ENCODE measurements around the gene CIAO3.

The CIAO3 gene

DNA sequence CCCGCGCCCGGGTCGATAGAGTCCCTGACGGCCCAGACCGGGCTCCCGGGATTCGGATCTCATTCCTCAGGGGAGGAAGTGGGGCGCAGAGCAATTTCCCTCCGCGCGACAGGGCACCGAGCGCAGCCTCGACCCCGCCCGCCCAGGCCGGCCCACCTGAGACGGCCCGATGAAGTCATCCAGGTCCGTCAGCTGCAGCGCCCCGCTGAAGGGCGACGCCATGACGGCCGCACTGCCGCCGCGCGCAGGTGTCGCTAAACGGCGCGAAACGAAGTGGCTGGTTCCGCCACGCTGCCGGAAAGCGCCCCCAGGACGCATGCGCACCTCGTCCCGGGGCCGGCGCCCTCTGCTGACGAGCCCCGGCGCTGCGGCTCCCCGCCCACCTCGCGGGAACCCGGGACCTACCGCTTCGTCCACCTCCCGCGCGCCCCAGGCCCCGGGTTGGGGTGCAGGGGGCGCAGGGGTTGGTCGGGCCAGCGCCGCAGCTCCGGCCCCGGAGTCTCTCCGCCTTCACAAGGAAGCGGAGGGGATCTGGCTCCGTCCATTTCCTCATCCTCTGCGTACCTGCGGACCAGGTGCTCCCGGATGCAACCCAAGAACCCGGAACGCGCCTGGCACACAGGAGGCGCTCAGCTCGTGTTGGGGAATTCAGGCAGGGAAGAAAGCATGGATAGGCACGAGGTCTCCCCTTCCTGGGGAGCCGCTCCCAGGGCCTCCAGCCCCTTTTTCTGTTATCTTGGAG is at the start of gene CIAO3 (continued):
- TF ChIP-seq, protein P1, sequence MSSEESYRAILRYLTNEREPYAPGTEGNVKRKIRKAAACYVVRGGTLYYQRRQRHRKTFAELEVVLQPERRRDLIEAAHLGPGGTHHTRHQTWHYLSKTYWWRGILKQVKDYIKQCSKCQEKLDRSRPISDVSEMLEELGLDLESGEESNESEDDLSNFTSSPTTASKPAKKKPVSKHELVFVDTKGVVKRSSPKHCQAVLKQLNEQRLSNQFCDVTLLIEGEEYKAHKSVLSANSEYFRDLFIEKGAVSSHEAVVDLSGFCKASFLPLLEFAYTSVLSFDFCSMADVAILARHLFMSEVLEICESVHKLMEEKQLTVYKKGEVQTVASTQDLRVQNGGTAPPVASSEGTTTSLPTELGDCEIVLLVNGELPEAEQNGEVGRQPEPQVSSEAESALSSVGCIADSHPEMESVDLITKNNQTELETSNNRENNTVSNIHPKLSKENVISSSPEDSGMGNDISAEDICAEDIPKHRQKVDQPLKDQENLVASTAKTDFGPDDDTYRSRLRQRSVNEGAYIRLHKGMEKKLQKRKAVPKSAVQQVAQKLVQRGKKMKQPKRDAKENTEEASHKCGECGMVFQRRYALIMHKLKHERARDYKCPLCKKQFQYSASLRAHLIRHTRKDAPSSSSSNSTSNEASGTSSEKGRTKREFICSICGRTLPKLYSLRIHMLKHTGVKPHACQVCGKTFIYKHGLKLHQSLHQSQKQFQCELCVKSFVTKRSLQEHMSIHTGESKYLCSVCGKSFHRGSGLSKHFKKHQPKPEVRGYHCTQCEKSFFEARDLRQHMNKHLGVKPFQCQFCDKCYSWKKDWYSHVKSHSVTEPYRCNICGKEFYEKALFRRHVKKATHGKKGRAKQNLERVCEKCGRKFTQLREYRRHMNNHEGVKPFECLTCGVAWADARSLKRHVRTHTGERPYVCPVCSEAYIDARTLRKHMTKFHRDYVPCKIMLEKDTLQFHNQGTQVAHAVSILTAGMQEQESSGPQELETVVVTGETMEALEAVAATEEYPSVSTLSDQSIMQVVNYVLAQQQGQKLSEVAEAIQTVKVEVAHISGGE (tag by site-specific recombination; conservative IDR thresholded peaks at IDR 0.05; ENCODE audit: low read depth) = peak; percentile 90
- TF ChIP-seq, protein P2, sequence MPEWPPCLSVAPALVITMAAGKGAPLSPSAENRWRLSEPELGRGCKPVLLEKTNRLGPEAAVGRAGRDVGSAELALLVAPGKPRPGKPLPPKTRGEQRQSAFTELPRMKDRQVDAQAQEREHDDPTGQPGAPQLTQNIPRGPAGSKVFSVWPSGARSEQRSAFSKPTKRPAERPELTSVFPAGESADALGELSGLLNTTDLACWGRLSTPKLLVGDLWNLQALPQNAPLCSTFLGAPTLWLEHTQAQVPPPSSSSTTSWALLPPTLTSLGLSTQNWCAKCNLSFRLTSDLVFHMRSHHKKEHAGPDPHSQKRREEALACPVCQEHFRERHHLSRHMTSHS (tag by site-specific recombination; IDR thresholded peaks at IDR 0.05) = no peak
- no peak for TF ChIP-seq ZNF311 (tag by site-specific recombination; IDR thresholded peaks at IDR 0.05; ENCODE audit: borderline replicate concordance)
- TF ChIP-seq, protein P3, sequence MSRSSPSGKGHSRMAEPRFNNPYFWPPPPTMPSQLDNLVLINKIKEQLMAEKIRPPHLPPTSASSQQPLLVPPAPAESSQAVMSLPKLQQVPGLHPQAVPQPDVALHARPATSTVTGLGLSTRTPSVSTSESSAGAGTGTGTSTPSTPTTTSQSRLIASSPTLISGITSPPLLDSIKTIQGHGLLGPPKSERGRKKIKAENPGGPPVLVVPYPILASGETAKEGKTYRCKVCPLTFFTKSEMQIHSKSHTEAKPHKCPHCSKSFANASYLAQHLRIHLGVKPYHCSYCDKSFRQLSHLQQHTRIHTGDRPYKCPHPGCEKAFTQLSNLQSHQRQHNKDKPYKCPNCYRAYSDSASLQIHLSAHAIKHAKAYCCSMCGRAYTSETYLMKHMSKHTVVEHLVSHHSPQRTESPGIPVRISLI (tag by site-specific recombination; IDR thresholded peaks at IDR 0.05) = no peak
- TF ChIP-seq HOXC10 (CRISPR knock-in tag; IDR thresholded peaks at IDR 0.05) = no peak
- TF ChIP-seq, protein P4, sequence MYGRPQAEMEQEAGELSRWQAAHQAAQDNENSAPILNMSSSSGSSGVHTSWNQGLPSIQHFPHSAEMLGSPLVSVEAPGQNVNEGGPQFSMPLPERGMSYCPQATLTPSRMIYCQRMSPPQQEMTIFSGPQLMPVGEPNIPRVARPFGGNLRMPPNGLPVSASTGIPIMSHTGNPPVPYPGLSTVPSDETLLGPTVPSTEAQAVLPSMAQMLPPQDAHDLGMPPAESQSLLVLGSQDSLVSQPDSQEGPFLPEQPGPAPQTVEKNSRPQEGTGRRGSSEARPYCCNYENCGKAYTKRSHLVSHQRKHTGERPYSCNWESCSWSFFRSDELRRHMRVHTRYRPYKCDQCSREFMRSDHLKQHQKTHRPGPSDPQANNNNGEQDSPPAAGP (tag by site-specific recombination; IDR thresholded peaks at IDR 0.05) = peak; percentile 91
- peak; percentile 90 for TF ChIP-seq ZNF660 (tag by site-specific recombination; IDR thresholded peaks at IDR 0.05)
- TF ChIP-seq ZSCAN30 (tag by site-specific recombination; IDR thresholded peaks at IDR 0.05) = peak; percentile 47; the same call in 1 of the 2 replicates
- TF ChIP-seq FEZF1 (tag by site-specific recombination; IDR thresholded peaks at IDR 0.05) = no peak
- TF ChIP-seq ZNF658 (tag by site-specific recombination; IDR thresholded peaks at IDR 0.05) = 0 out of 2 replicates have a peak, but pooled peaks have one; percentile 72
- no peak for TF ChIP-seq ZFP41 (tag by site-specific recombination; IDR thresholded peaks at IDR 0.05; ENCODE audit: borderline replicate concordance)
- TF ChIP-seq, protein P5, sequence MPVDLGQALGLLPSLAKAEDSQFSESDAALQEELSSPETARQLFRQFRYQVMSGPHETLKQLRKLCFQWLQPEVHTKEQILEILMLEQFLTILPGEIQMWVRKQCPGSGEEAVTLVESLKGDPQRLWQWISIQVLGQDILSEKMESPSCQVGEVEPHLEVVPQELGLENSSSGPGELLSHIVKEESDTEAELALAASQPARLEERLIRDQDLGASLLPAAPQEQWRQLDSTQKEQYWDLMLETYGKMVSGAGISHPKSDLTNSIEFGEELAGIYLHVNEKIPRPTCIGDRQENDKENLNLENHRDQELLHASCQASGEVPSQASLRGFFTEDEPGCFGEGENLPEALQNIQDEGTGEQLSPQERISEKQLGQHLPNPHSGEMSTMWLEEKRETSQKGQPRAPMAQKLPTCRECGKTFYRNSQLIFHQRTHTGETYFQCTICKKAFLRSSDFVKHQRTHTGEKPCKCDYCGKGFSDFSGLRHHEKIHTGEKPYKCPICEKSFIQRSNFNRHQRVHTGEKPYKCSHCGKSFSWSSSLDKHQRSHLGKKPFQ (tag by site-specific recombination; IDR thresholded peaks at IDR 0.05) = no peak
- no peak for TF ChIP-seq ZNF138 (tag by site-specific recombination; IDR thresholded peaks at IDR 0.05; ENCODE audit: borderline replicate concordance)
- TF ChIP-seq ZNF624 (tag by site-specific recombination; IDR thresholded peaks at IDR 0.05) = no peak
- no peak for TF ChIP-seq ZNF707 (tag by site-specific recombination; IDR thresholded peaks at IDR 0.05)
- TF ChIP-seq KLF9 (tag by site-specific recombination; IDR thresholded peaks at IDR 0.05; ENCODE audit: low read depth) = peak; percentile 92
- no peak for TF ChIP-seq MZF1 (tag by site-specific recombination; IDR thresholded peaks at IDR 0.05; ENCODE audit: borderline replicate concordance)
- TF ChIP-seq, protein P6, sequence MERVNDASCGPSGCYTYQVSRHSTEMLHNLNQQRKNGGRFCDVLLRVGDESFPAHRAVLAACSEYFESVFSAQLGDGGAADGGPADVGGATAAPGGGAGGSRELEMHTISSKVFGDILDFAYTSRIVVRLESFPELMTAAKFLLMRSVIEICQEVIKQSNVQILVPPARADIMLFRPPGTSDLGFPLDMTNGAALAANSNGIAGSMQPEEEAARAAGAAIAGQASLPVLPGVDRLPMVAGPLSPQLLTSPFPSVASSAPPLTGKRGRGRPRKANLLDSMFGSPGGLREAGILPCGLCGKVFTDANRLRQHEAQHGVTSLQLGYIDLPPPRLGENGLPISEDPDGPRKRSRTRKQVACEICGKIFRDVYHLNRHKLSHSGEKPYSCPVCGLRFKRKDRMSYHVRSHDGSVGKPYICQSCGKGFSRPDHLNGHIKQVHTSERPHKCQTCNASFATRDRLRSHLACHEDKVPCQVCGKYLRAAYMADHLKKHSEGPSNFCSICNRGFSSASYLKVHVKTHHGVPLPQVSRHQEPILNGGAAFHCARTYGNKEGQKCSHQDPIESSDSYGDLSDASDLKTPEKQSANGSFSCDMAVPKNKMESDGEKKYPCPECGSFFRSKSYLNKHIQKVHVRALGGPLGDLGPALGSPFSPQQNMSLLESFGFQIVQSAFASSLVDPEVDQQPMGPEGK (tag by site-specific recombination; IDR thresholded peaks at IDR 0.05) = peak; percentile 49
- no peak for TF ChIP-seq ZNF132 (tag by site-specific recombination; IDR thresholded peaks at IDR 0.05; ENCODE audit: borderline replicate concordance)
- peak; percentile 68 for TF ChIP-seq GLIS1 (tag by site-specific recombination; IDR thresholded peaks at IDR 0.05)
- TF ChIP-seq, protein P7, sequence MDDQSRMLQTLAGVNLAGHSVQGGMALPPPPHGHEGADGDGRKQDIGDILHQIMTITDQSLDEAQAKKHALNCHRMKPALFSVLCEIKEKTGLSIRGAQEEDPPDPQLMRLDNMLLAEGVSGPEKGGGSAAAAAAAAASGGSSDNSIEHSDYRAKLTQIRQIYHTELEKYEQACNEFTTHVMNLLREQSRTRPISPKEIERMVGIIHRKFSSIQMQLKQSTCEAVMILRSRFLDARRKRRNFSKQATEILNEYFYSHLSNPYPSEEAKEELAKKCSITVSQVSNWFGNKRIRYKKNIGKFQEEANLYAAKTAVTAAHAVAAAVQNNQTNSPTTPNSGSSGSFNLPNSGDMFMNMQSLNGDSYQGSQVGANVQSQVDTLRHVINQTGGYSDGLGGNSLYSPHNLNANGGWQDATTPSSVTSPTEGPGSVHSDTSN (CRISPR knock-in tag; IDR thresholded peaks at IDR 0.05) = peak; percentile 94
- no peak for TF ChIP-seq ZNF169 (tag by site-specific recombination; IDR thresholded peaks at IDR 0.05)
- no peak for TF ChIP-seq ZNF266 (tag by site-specific recombination; IDR thresholded peaks at IDR 0.05; ENCODE audit: low read depth)
- no peak for TF ChIP-seq ZNF623 (tag by site-specific recombination; IDR thresholded peaks at IDR 0.05)
- no peak for TF ChIP-seq ZNF354C (tag by site-specific recombination; IDR thresholded peaks at IDR 0.05; ENCODE audit: borderline replicate concordance, low read depth)
